Stimulated activated CD4-positive, alpha-beta T cell treated with anti-CD3 and anti-CD28 coated beads, Interleukin-4, amount 100 ng/mL, for 48 hours (primary cell): Measurements from ENCODE around the gene TMEM200B.
"Not testable (repeated sequence)": the region's sequence is repeated elsewhere in the genome, so short reads cannot be mapped to it uniquely, and the experiment has no call there.

Source experiments
- DNase-seq, 2 donors: peaks; one replicate each; pipeline ENCODE4 v3.0.0-alpha.2; 2020; ENCODE audit warnings: low read depth in 2 of 2

The TMEM200B gene

GRCh38 chr1:29123887-29124365 lies at the start of gene TMEM200B:
Gene TMEM200B (minus strand): TSS chr1:29123903. CDS start chr1:29121828, 2,075 bp downstream.
- DNase-seq = no peak

GRCh38 chr1:29172415-29172939 lies 48.8 kb upstream of the TMEM200B start:
- DNase-seq = no peak

- DNase-seq = no peak
Measured at GRCh38 chr1:29171521-29171920, 47.8 kb upstream of the TMEM200B start.

GRCh38 chr1:29171089-29171488 lies 47.4 kb upstream of the TMEM200B start:
- no peak for DNase-seq

- no peak for DNase-seq
Measured at GRCh38 chr1:29169976-29170375, 46.3 kb upstream of the TMEM200B start.

- no peak for DNase-seq
Measured at GRCh38 chr1:29167904-29168303, 44.2 kb upstream of the TMEM200B start.

GRCh38 chr1:29166291-29166878 lies 42.7 kb upstream of the TMEM200B start:
- no peak for DNase-seq

- DNase-seq = no peak
Measured at GRCh38 chr1:29164588-29164987, 40.9 kb upstream of the TMEM200B start.

GRCh38 chr1:29162476-29163138 lies 38.9 kb upstream of the TMEM200B start:
- DNase-seq = no peak

GRCh38 chr1:29162025-29162424 lies 38.3 kb upstream of the TMEM200B start:
- DNase-seq = no peak

- no peak for DNase-seq
Measured at GRCh38 chr1:29159773-29160172, 36.1 kb upstream of the TMEM200B start.

GRCh38 chr1:29157269-29157601 lies 33.5 kb upstream of the TMEM200B start:
- DNase-seq = no peak

GRCh38 chr1:29156543-29157268 lies 33.0 kb upstream of the TMEM200B start:
- no peak for DNase-seq

GRCh38 chr1:29152046-29152805 lies 28.5 kb upstream of the TMEM200B start:
- no peak for DNase-seq

GRCh38 chr1:29150346-29150745 lies 26.6 kb upstream of the TMEM200B start:
- not testable (repeated sequence) for DNase-seq

- no peak for DNase-seq
Measured at GRCh38 chr1:29148656-29149491, 25.2 kb upstream of the TMEM200B start.

- no peak for DNase-seq
Measured at GRCh38 chr1:29145739-29146437, 22.2 kb upstream of the TMEM200B start.

- no peak for DNase-seq
Measured at GRCh38 chr1:29144178-29144577, 20.5 kb upstream of the TMEM200B start.

- DNase-seq = no peak
Measured at GRCh38 chr1:29142714-29143113, 19.0 kb upstream of the TMEM200B start.

- no peak for DNase-seq
Measured at GRCh38 chr1:29136391-29136915, 12.8 kb upstream of the TMEM200B start.
